Stimulated activated CD8-positive, alpha-beta memory T cell treated with anti-CD3 and anti-CD28 coated beads, Interleukin-15, amount 100 ng/mL, for 48 hours (primary cell): ENCODE results near the gene SERINC5.
"Not testable (repeated sequence)": the region's sequence is repeated elsewhere in the genome, so short reads cannot be mapped to it uniquely, and the experiment has no call there.

ENCODE experiments used
- DNase-seq, 2 donors: peaks; one replicate each; pipeline ENCODE4 v3.0.0-alpha.2; 2020; ENCODE audit warnings: low read depth in 2 of 2

Gene SERINC5

GRCh38 chr5:80198399-80198798, 57.4 kb downstream of the SERINC5 start:
- no peak for DNase-seq

GRCh38 chr5:80195837-80196400, 59.9 kb downstream of the SERINC5 start:
- no peak for DNase-seq

GRCh38 chr5:80194468-80194867, 61.4 kb downstream of the SERINC5 start:
- DNase-seq: no peak

GRCh38 chr5:80193401-80193800, 62.4 kb downstream of the SERINC5 start:
- DNase-seq: no peak

- DNase-seq: no peak
Observed at GRCh38 chr5:80192507-80193241, 63.2 kb downstream of the SERINC5 start.

GRCh38 chr5:80191991-80192398, 63.9 kb downstream of the SERINC5 start:
- no peak for DNase-seq

GRCh38 chr5:80191397-80191796, 64.5 kb downstream of the SERINC5 start:
- DNase-seq: no peak

GRCh38 chr5:80190960-80191359, 64.9 kb downstream of the SERINC5 start:
- DNase-seq: no peak

- DNase-seq: no peak
Observed at GRCh38 chr5:80189701-80190100, 66.1 kb downstream of the SERINC5 start.

GRCh38 chr5:80189201-80189600, 66.6 kb downstream of the SERINC5 start:
- no peak for DNase-seq

GRCh38 chr5:80187421-80188090, 68.3 kb downstream of the SERINC5 start:
- DNase-seq: no peak

- DNase-seq: not testable (repeated sequence)
Observed at GRCh38 chr5:80185535-80185934, 70.3 kb downstream of the SERINC5 start.

GRCh38 chr5:80185095-80185494, 70.8 kb downstream of the SERINC5 start:
- DNase-seq: no peak

- DNase-seq: no peak
Observed at GRCh38 chr5:80184235-80185023, 71.4 kb downstream of the SERINC5 start.

- DNase-seq: not testable (repeated sequence)
Observed at GRCh38 chr5:80183728-80184234, 72.1 kb downstream of the SERINC5 start.

- no peak for DNase-seq
Observed at GRCh38 chr5:80182809-80183580, 72.9 kb downstream of the SERINC5 start.

- DNase-seq: no peak
Observed at GRCh38 chr5:80181618-80182211, 74.1 kb downstream of the SERINC5 start.

GRCh38 chr5:80177236-80177635, 78.6 kb downstream of the SERINC5 start:
- no peak for DNase-seq

- no peak for DNase-seq
Observed at GRCh38 chr5:80175337-80175736, 80.5 kb downstream of the SERINC5 start.

GRCh38 chr5:80174790-80175189, 81.1 kb downstream of the SERINC5 start:
- no peak for DNase-seq
